SK-N-SH treated with all-trans-retinoic acid at 6 μM for 48 hours (cell line): ENCODE data around the gene PRKG1.

Experiments
- ATAC-seq: fragments of 200-7000 bp; cut with Tn5 transposase; 3 replicates; pipeline ENCODE4 v1.9.1; 2020; ENCODE audit warnings: mild to moderate bottlenecking, moderate library complexity
- ARNTL ChIP-seq: fragments of 450-650 bp; formaldehyde crosslinking; IDR thresholded peaks from 2 replicates; pipeline ENCODE4 v1.5.0; 2020; ENCODE audit warnings: low read depth, mild to moderate bottlenecking, moderate library complexity, borderline replicate concordance
- BACH2 ChIP-seq: fragments of 250-450 bp; sonication (Bioruptor Pico); IDR thresholded peaks from 2 replicates; pipeline ENCODE4 v1.9.0; 2021; ENCODE audit warnings: mild to moderate bottlenecking, borderline replicate concordance
- CREB5 ChIP-seq: fragments of 250-450 bp; sonication (Bioruptor Pico); IDR thresholded peaks from 2 replicates; pipeline ENCODE4 v1.5.1; 2020; ENCODE audit warnings: low read depth, mild to moderate bottlenecking, moderate library complexity
- CSDC2 ChIP-seq: fragments of 250-450 bp; sonication (Bioruptor Pico); IDR thresholded peaks from 2 replicates; pipeline ENCODE4 v1.5.0; 2020; ENCODE audit warnings: mild to moderate bottlenecking, moderate library complexity
- CSRNP3 ChIP-seq: fragments of 250-450 bp; sonication (Bioruptor Pico); IDR thresholded peaks from 2 replicates; pipeline ENCODE4 v1.5.1; 2021; ENCODE audit warnings: mild to moderate bottlenecking, moderate library complexity
- GLIS3 ChIP-seq: fragments of 250-450 bp; sonication (Bioruptor Pico); IDR thresholded peaks from 2 replicates; pipeline ENCODE4 v1.5.0; 2020; ENCODE audit warnings: mild to moderate bottlenecking, moderate library complexity
- ISL1 ChIP-seq: fragments of 250-450 bp; sonication (Bioruptor Pico); IDR thresholded peaks from 2 replicates; pipeline ENCODE4 v2.1.2; 2022; ENCODE audit warnings: mild to moderate bottlenecking, moderate library complexity
- PATZ1 ChIP-seq: fragments of 250-450 bp; sonication (Bioruptor Pico); IDR thresholded peaks from 2 replicates; pipeline ENCODE4 v1.8.0; 2020; ENCODE audit warnings: mild to moderate bottlenecking, moderate library complexity, borderline replicate concordance
- PPARA ChIP-seq: fragments of 250-450 bp; sonication (Bioruptor Pico); IDR thresholded peaks from 2 replicates; pipeline ENCODE4 v1.5.0; 2020; ENCODE audit warnings: mild to moderate bottlenecking, borderline replicate concordance
- RARB ChIP-seq: fragments of 250-450 bp; sonication (Bioruptor Pico); IDR thresholded peaks from 2 replicates; pipeline ENCODE4 v1.8.0; 2021; ENCODE audit warnings: mild to moderate bottlenecking, moderate library complexity
- SNAI2 ChIP-seq: fragments of 250-450 bp; sonication (Bioruptor Pico); IDR thresholded peaks from 2 replicates; pipeline ENCODE4 v1.5.0; 2020; ENCODE audit warnings: mild to moderate bottlenecking, moderate library complexity
- TCF4 ChIP-seq: fragments of 250-450 bp; sonication (Bioruptor Pico); IDR thresholded peaks from 2 replicates; pipeline ENCODE4 v1.8.0; 2021; ENCODE audit warnings: mild to moderate bottlenecking, moderate library complexity, borderline replicate concordance
- TOX ChIP-seq: fragments of 250-450 bp; sonication (Bioruptor Pico); IDR thresholded peaks from 2 replicates; pipeline ENCODE4 v1.8.0; 2021; ENCODE audit warnings: mild to moderate bottlenecking, moderate library complexity, borderline replicate concordance
- TSHZ2 ChIP-seq: fragments of 250-450 bp; sonication (Bioruptor Pico); IDR thresholded peaks from 2 replicates; pipeline ENCODE4 v1.5.0; 2020; ENCODE audit warnings: mild to moderate bottlenecking, moderate library complexity
- ZFP3 ChIP-seq: fragments of 250-450 bp; sonication (Bioruptor Pico); IDR thresholded peaks from 2 replicates; pipeline ENCODE4 v1.5.0; 2020; ENCODE audit warnings: mild to moderate bottlenecking, moderate library complexity
- ZFP30 ChIP-seq: fragments of 450-650 bp; formaldehyde crosslinking; IDR thresholded peaks from 2 replicates; pipeline ENCODE4 v1.5.0; 2022; ENCODE audit warnings: mild to moderate bottlenecking, moderate library complexity
- ZNF565 ChIP-seq: fragments of 450-650 bp; formaldehyde crosslinking; conservative IDR thresholded peaks from 2 replicates; pipeline ENCODE4 v1.5.0; 2020; ENCODE audit warnings: low read depth, mild to moderate bottlenecking, moderate library complexity
- ZNF70 ChIP-seq: fragments of 450-650 bp; formaldehyde crosslinking; IDR thresholded peaks from 2 replicates; pipeline ENCODE4 v1.5.0; 2020; ENCODE audit warnings: mild to moderate bottlenecking, moderate library complexity
- ZNF8 ChIP-seq: fragments of 450-650 bp; formaldehyde crosslinking; IDR thresholded peaks from 2 replicates; pipeline ENCODE4 v1.5.0; 2020; ENCODE audit warnings: mild to moderate bottlenecking, moderate library complexity

Gene PRKG1

GRCh38 chr10:51063166-51063565 lies 11.1 kb upstream of the PRKG1 start (continued):
- no peak for TF ChIP-seq TSHZ2 (CRISPR knock-in tag)
- TF ChIP-seq, all 23 proteins: peak for 0

- ATAC-seq, result peak; percentile 87
- TF ChIP-seq ZFP30 (CRISPR knock-in tag) (no peak), CSRNP3 (CRISPR knock-in tag) (no peak), ZNF70 (no peak), CSDC2 (CRISPR knock-in tag) (no peak), ZFP3 (CRISPR knock-in tag) (peak; percentile 92), ISL1 (CRISPR knock-in tag) (peak; percentile 31; the same call in 1 of the 2 replicates)
These were observed 10.4 kb upstream of the PRKG1 start for GRCh38 chr10:51063659-51064535.

GRCh38 chr10:51066231-51066630 lies 8.1 kb upstream of the PRKG1 start:
- ATAC-seq, result no peak

GRCh38 chr10:51072210-51072609 lies 2.1 kb upstream of the PRKG1 start:
- ATAC-seq, result no peak
- TF ChIP-seq CREB5 (CRISPR knock-in tag) (no peak), CSDC2 (CRISPR knock-in tag) (no peak), TCF4 (CRISPR knock-in tag) (no peak), GLIS3 (CRISPR knock-in tag) (no peak), CSRNP3 (CRISPR knock-in tag) (no peak), TOX (no peak), ARNTL (no peak), TSHZ2 (CRISPR knock-in tag) (no peak), RARB (CRISPR knock-in tag) (no peak), BACH2 (CRISPR knock-in tag) (no peak), ZNF8 (CRISPR knock-in tag) (no peak), PATZ1 (CRISPR knock-in tag) (no peak), ISL1 (CRISPR knock-in tag) (no peak), ZNF565 (CRISPR knock-in tag) (no peak), PPARA (CRISPR knock-in tag) (no peak), ZFP30 (CRISPR knock-in tag) (no peak), ZFP3 (CRISPR knock-in tag) (no peak)

More at GRCh38 chr10:51066231-51066630, 8.1 kb upstream of the PRKG1 start:
- TF ChIP-seq PPARA (CRISPR knock-in tag) (no peak), SNAI2 (CRISPR knock-in tag) (no peak), CSRNP3 (CRISPR knock-in tag) (no peak)
